Kidney (tissue), 14 donors: Measurements from ENCODE around the gene BEND5. TPM values are rescaled to one million over a fixed set of nuclear protein-coding genes. Genes with fewer than 3 reads are reported as not detected.

Experiments used
- DNase-seq, 5 donors: peaks; one replicate each; pipeline ENCODE4 v3.0.0-alpha.2; 2013 to 2020
- FAIRE-seq: peaks from 2 replicates; lab custom pipeline; 2012; peaks lifted over from hg19 to GRCh38; lab: Jason Lieb, UNC
- H3K27ac ChIP-seq, 2 donors: one replicate each; pipeline ENCODE4 v1.7.0; 2013; ENCODE audit warnings: low read depth in 2 of 2, low read length in 2 of 2, inconsistent platforms in 1 of 2
- H3K27me3 ChIP-seq: one replicate; pipeline ENCODE4 v1.7.1; 2013; ENCODE audit warnings: low read length, inconsistent platforms; ENCODE audit not compliant: control insufficient read depth, insufficient read depth
- H3K36me3 ChIP-seq, 3 donors: one replicate each; pipeline versions ENCODE4 v1.7.0 to v1.7.1; 2013; ENCODE audit warnings: low read length in 3 of 3, control low read depth in 1 of 3, inconsistent platforms in 1 of 3; ENCODE audit not compliant: insufficient read depth in 3 of 3, control insufficient read depth in 2 of 3
- H3K4me1 ChIP-seq, 3 donors: one replicate each; pipeline versions ENCODE4 v1.7.0 to v1.7.1; 2013; ENCODE audit warnings: low read length in 3 of 3, inconsistent platforms in 1 of 3, low read depth in 1 of 3; ENCODE audit not compliant: control insufficient read depth in 2 of 3, insufficient read depth in 2 of 3
- H3K4me3 ChIP-seq, 3 donors: one replicate each; pipeline versions ENCODE4 v1.7.0 to v1.8.1; 2013; ENCODE audit warnings: low read length in 3 of 3, control low read depth in 1 of 3, inconsistent platforms in 1 of 3
- H3K9ac ChIP-seq, 3 donors: one replicate each; pipeline versions ENCODE4 v1.7.0 to v1.7.1; 2013; ENCODE audit warnings: low read length in 3 of 3, control low read depth in 1 of 3, inconsistent platforms in 1 of 3
- H3K9me3 ChIP-seq, 3 donors: one replicate each; pipeline versions ENCODE4 v1.7.0 to v1.7.1; 2013; ENCODE audit warnings: low read length in 3 of 3, control low read depth in 1 of 3, inconsistent platforms in 1 of 3; ENCODE audit not compliant: control insufficient read depth in 2 of 3, insufficient read depth in 1 of 3
- CTCF ChIP-seq: IDR thresholded peaks from 3 replicates; pipeline ENCODE4 v1.5.1; 2012; ENCODE audit warnings: mild to moderate bottlenecking, moderate library complexity, borderline replicate concordance; ENCODE audit not compliant: insufficient read depth; ENCODE audit errors: extremely low read depth
- intact Hi-C: fragments of 100-400 bp; cut with DNase I; formaldehyde crosslinking; loops from one replicate; pipeline ENCODE4 v1.11.1; 2022
- polyA plus RNA-seq: library from polyadenylated mRNA; stranded (reverse); fragments of 350-450 nt; fragmentation: Illumina TruSeq; extraction: RNeasy Lipid Tissue Mini Kit (QIAGEN cat#74804); gene quantifications from one replicate; pipeline ENCODE4 v1.2.3, GENCODE V29; 2014; ENCODE audit warnings: low read depth, low replicate concordance; ENCODE audit not compliant: insufficient read depth
- total RNA-seq: library from RNA; stranded (reverse); fragmentation: NEBNext Ultra II Directional; extraction: Animal tissue kit (Norgen Biotek cat#: 25700); gene quantifications from one replicate; pipeline ENCODE4 v1.2.1, GENCODE V29; 2021
- donor health status: control.
- donor health status: control.
- donor health status: control.
- donor health status: control.
- donor health status: control.
- donor health status: DM: yes; HTN: yes; CAD: no.
- donor health status: Normal renal cell carcinoma (clear cell type).

The BEND5 gene
- total and polyA plus RNA-seq, 2 donors from 2014 or later = 11.6 to 27.1 TPM

- H3K9me3 ChIP-seq = no peaks in the 10 kb centered on the region
- peaks cover 0 to 31% (median 29%) of the 10 kb centered on the region in 3 donors for H3K4me1 ChIP-seq
- H3K36me3 ChIP-seq = peaks cover 0 to 11% (median 0%) of the 10 kb centered on the region in 3 donors
- no peak overlapping the region for H3K27ac ChIP-seq
- intact Hi-C loops = no loop called here
- no peak for TF ChIP-seq CTCF
- DNase-seq = peak in 2 of 5 donors; percentile 22 to 49
- no peak overlapping the region for H3K4me3 ChIP-seq
- H3K27me3 ChIP-seq = no peaks in the 10 kb centered on the region
- FAIRE-seq = no peak
- no peak overlapping the region for H3K9ac ChIP-seq
Observed at GRCh38 chr1:48772211-48772610, 4.5 kb downstream of the BEND5 start.

GRCh38 chr1:48771561-48771960, 5.1 kb downstream of the BEND5 start:
- Histone ChIP-seq H3K27ac (no peak overlapping the region), H3K9me3 (no peaks in the 10 kb centered on the region), H3K4me1 (peaks cover 0 to 31% (median 29%) of the 10 kb centered on the region in 3 donors), H3K9ac (no peak overlapping the region), H3K4me3 (no peak overlapping the region), H3K36me3 (peaks cover 0 to 15% (median 0%) of the 10 kb centered on the region in 3 donors), H3K27me3 (no peaks in the 10 kb centered on the region)
- no peak for TF ChIP-seq CTCF
- DNase-seq = no peak
- no peak for FAIRE-seq
- intact Hi-C loops = no loop called here

GRCh38 chr1:48767975-48768510, 8.6 kb downstream of the BEND5 start:
- Histone ChIP-seq H3K27ac (no peak overlapping the region), H3K36me3 (peaks cover 0 to 15% (median 2%) of the 10 kb centered on the region in 3 donors), H3K9me3 (no peaks in the 10 kb centered on the region), H3K4me1 (peaks cover 0 to 27% (median 26%) of the 10 kb centered on the region in 3 donors), H3K9ac (no peak overlapping the region), H3K27me3 (no peaks in the 10 kb centered on the region), H3K4me3 (no peak overlapping the region)
- intact Hi-C loops = no loop called here
- TF ChIP-seq CTCF = no peak
- FAIRE-seq (no peak), DNase-seq (no peak)
